GM12878 (cell line): ENCODE results near the gene SOWAHD. TPM values are rescaled to one million over a fixed set of nuclear protein-coding genes. Genes with fewer than 3 reads are reported as not detected.

ENCODE experiments used
- ATAC-seq: fragments of 200-7000 bp; cut with Tn5 transposase; 3 replicates; pipeline ENCODE4 v1.9.1; 2020; ENCODE audit warnings: mild to moderate bottlenecking, moderate library complexity
- BruUV-seq: library from RNA; stranded (reverse); fragments of 400-500 nt; replicated peaks from 2 replicates; lab custom pipeline; 2021; lab: Mats Ljungman, UMichigan
- CTCF ChIA-PET: fragments of 300-600 bp; sonication (Branson Sonifier 250); formaldehyde crosslinking; extraction: SDS; loops from one replicate; lab custom pipeline; 2021; ENCODE audit warnings: inconsistent platforms; lab: Yijun Ruan, JAX
- POLR2A ChIA-PET: fragments of 350-600 bp; formaldehyde crosslinking; extraction: SDS; loops from one replicate; lab custom pipeline; 2021; ENCODE audit warnings: inconsistent platforms; lab: Charles Lee
- RAD21 ChIA-PET: fragments of 300-600 bp; sonication (Branson Sonifier 250); formaldehyde crosslinking; loops from one replicate; lab custom pipeline; 2023; ENCODE audit warnings: antibody characterized with exemption; ENCODE audit not compliant: unreplicated experiment; lab: Charles Lee
- SMC1A ChIA-PET: fragments of 300-600 bp; sonication (Branson Sonifier 250); formaldehyde crosslinking; loops from one replicate; lab custom pipeline; 2023; ENCODE audit not compliant: unreplicated experiment, uncharacterized antibody; lab: Charles Lee
- DNase-seq: peaks from one replicate; pipeline ENCODE4 v3.0.0-alpha.2; 2011; ENCODE audit warnings: low read depth, low spot score
- FAIRE-seq: peaks from 3 replicates; lab custom pipeline; 2011; peaks lifted over from hg19 to GRCh38; lab: Jason Lieb, UNC
- H2AFZ ChIP-seq: 2 replicates; pipeline ENCODE4 v1.6.0; 2011; ENCODE audit warnings: low read depth, low read length, control low read depth; ENCODE audit not compliant: control insufficient read depth
- H3K27ac ChIP-seq: 2 replicates; pipeline ENCODE4 v1.5.1; 2011; ENCODE audit warnings: control low read depth; ENCODE audit not compliant: control insufficient read depth, insufficient read depth
- H3K27me3 ChIP-seq, 2 experiments: replicated peaks in 1 of 2; 2 replicates each; pipeline versions ENCODE4 v1.6.0 to v1.6.1; 2011; ENCODE audit warnings: low read length in 1 of 2; ENCODE audit not compliant: control insufficient read depth in 2 of 2, insufficient read depth in 2 of 2
- H3K36me3 ChIP-seq, 2 experiments: 2 replicates each; pipeline ENCODE4 v1.5.1; 2011; ENCODE audit warnings: low read length in 1 of 2; ENCODE audit not compliant: control insufficient read depth in 2 of 2, insufficient read depth in 2 of 2
- H3K4me1 ChIP-seq: 2 replicates; pipeline ENCODE4 v1.6.1; 2011; ENCODE audit warnings: mild to moderate bottlenecking, low read length, moderate library complexity, mixed read lengths; ENCODE audit not compliant: control insufficient read depth, insufficient read depth
- H3K4me2 ChIP-seq: 2 replicates; pipeline ENCODE4 v1.6.0; 2011; ENCODE audit warnings: control low read depth; ENCODE audit not compliant: control insufficient read depth, insufficient read depth
- H3K4me3 ChIP-seq: fragments of 200-600 bp; sonication (generic); 2 replicates; pipeline ENCODE4 v1.5.1; 2016
- H3K79me2 ChIP-seq: 2 replicates; pipeline ENCODE4 v1.6.0; 2011; ENCODE audit warnings: low read length; ENCODE audit not compliant: control insufficient read depth, insufficient read depth
- H3K9ac ChIP-seq: 2 replicates; pipeline ENCODE4 v1.8.0; 2011; ENCODE audit warnings: low read length, control low read depth, mixed read lengths; ENCODE audit not compliant: control insufficient read depth, insufficient read depth
- H3K9me3 ChIP-seq: replicated peaks from 3 replicates; pipeline ENCODE4 v1.5.1; 2011; ENCODE audit warnings: mild to moderate bottlenecking, low read length; ENCODE audit not compliant: control insufficient read depth, insufficient read depth
- H4K20me1 ChIP-seq: 2 replicates; pipeline ENCODE4 v1.6.0; 2011; ENCODE audit not compliant: control insufficient read depth, insufficient read depth
- WGBS: methylation state at CpG from one replicate; pipeline ENCODE4 v1.1.6; 2016; ENCODE audit warnings: low lambda C conversion rate; ENCODE audit not compliant: insufficient replicate concordance, insufficient coverage; ENCODE audit errors: missing lambda C conversion rate; 5-methylcytosine and 5-hydroxymethylcytosine counted together
- in situ Hi-C: fragments of 300-500 bp; cut with MboI; formaldehyde crosslinking; loops from 9 replicates; pipeline ENCODE4 v1.14.3; 2018; ENCODE audit warnings: mixed read lengths
- intact Hi-C: fragments of 100-400 bp; cut with micrococcal nuclease; formaldehyde crosslinking; loops from one replicate; pipeline ENCODE4 v1.14.2; 2022; ENCODE audit not compliant: unreplicated experiment
- polyA plus RNA-seq, 11 experiments: library from polyadenylated mRNA; depleted of rRNA in 4 of 11; unstranded in 6 of 11; stranded (reverse) in 5 of 11; fragments of >200 nt; fragmentation: Nextera tagmentation in 4 of 11; fragmentation: Illumina TruSeq in 1 of 11; extraction: Ambion mirVana in 4 of 11; extraction: Trizol in 1 of 11; gene quantifications; 1 replicate in 1 of 11; 2 replicates in 10 of 11; pipeline versions ENCODE4 v1.2.1 to v1.2.3, GENCODE V29; 2011 to 2016; ENCODE audit warnings: inconsistent platforms in 2 of 11, missing spikeins in 2 of 11, low read depth in 1 of 11
- total RNA-seq, 4 experiments: library from RNA; depleted of rRNA in 3 of 4; stranded (reverse); fragments of >200 nt in 3 of 4; fragmentation: Illumina TruSeq in 1 of 4; extraction: Trizol in 1 of 4; gene quantifications; 2 replicates each; pipeline versions ENCODE4 v1.2.1 to v1.2.3, GENCODE V29; 2013 to 2021
- TF ChIP-seq, protein P1 (sequence below): IDR thresholded peaks from 2 replicates; pipeline ENCODE4 v1.6.1; 2012; ENCODE audit warnings: improper control_type of control experiment, low read depth, low read length; ENCODE audit not compliant: insufficient replicate concordance
- TF ChIP-seq, protein P2 (sequence below), 3 experiments: IDR thresholded peaks in 2 of 3; conservative IDR thresholded peaks in 1 of 3; 2 replicates each; pipeline ENCODE4 v1.5.1; 2011; ENCODE audit warnings: low read depth in 3 of 3, low read length in 3 of 3, mild to moderate bottlenecking in 3 of 3, control low read depth in 2 of 3, moderate library complexity in 2 of 3, inconsistent platforms in 1 of 3, mixed read lengths in 1 of 3; ENCODE audit not compliant: control insufficient read depth in 2 of 3, insufficient read depth in 1 of 3; ENCODE audit errors: extremely low read depth in 1 of 3

The SOWAHD gene
- total and polyA plus RNA-seq, 10 of the 15 experiments (the other 5 are each of a cell fraction or from before 2014, with no cell fraction given): 0.27 to 7.4 (median 2.6) TPM

DNA sequence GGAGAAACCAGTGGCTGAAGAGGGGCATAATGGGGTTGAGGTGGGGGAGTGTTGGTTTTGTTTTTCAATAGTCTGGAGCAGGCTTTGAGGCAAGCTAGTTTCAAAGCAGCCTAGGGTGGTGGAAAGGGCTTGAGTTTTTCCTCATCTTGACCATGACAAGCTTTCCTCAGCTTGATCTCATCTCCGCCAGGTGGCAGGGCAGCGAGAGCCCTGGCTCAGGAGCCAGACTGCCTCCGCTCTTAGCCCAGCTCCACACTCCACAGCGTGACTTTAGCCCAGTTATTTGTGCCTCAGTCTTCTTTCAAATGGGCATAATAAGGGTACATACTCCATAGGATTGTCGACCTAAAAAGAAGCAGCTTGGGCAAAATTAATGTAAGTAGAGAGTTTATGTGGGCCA, 29.9 kb upstream of the SOWAHD start:
- SMC1A ChIA-PET: interaction anchor here (0.6 to 8.2 kb wide), 42 partner anchors 10 to 250 kb away, joined by 3 to 166 read pairs (median 8); partner anchors contain the start of genes NKRF, SEPTIN6 and SOWAHD
- POLR2A ChIA-PET: interaction anchor here (0.6 to 3.7 kb wide), 8 partner anchors 37 to 127 kb away, joined by 3 to 23 read pairs (median 5); partner anchors contain the start of gene NKRF
- H3K9me3 ChIP-seq: no peaks in the 10 kb centered on the region
- ATAC-seq (peak; percentile 54), FAIRE-seq (no peak), DNase-seq (no peak)
- H3K36me3 ChIP-seq: no peaks in the 10 kb centered on the region
- in situ Hi-C loops (loop anchor here (5.0 kb wide), 1 partner anchor 106 kb away; no protein-coding TSS in a partner anchor), intact Hi-C loops (loop anchor here (2.0 kb wide), 2 partner anchors 30 to 82 kb away; no protein-coding TSS in a partner anchor)
- RAD21 ChIA-PET: interaction anchor here (0.9 to 5.0 kb wide), 35 partner anchors 8 to 216 kb away, joined by 3 to 60 read pairs (median 8); partner anchors contain the start of genes NKRF, RPL39 and SEPTIN6
- H3K4me1 ChIP-seq: no peaks in the 10 kb centered on the region
- no peaks in the 10 kb centered on the region for H4K20me1 ChIP-seq
- H3K79me2 ChIP-seq: no peaks in the 10 kb centered on the region
- no peak overlapping the region for H3K27ac ChIP-seq
- 52% methylated on average over 5 of the region's 5 CpGs for WGBS
- no peaks in the 10 kb centered on the region for H3K27me3 ChIP-seq
- CTCF ChIA-PET: interaction anchor here (0.9 to 10.0 kb wide), 47 partner anchors 10 to 250 kb away, joined by 3 to 163 read pairs (median 13); partner anchors contain the start of genes NKRF, SEPTIN6, SOWAHD and UBE2A
- TF ChIP-seq, protein P1, sequence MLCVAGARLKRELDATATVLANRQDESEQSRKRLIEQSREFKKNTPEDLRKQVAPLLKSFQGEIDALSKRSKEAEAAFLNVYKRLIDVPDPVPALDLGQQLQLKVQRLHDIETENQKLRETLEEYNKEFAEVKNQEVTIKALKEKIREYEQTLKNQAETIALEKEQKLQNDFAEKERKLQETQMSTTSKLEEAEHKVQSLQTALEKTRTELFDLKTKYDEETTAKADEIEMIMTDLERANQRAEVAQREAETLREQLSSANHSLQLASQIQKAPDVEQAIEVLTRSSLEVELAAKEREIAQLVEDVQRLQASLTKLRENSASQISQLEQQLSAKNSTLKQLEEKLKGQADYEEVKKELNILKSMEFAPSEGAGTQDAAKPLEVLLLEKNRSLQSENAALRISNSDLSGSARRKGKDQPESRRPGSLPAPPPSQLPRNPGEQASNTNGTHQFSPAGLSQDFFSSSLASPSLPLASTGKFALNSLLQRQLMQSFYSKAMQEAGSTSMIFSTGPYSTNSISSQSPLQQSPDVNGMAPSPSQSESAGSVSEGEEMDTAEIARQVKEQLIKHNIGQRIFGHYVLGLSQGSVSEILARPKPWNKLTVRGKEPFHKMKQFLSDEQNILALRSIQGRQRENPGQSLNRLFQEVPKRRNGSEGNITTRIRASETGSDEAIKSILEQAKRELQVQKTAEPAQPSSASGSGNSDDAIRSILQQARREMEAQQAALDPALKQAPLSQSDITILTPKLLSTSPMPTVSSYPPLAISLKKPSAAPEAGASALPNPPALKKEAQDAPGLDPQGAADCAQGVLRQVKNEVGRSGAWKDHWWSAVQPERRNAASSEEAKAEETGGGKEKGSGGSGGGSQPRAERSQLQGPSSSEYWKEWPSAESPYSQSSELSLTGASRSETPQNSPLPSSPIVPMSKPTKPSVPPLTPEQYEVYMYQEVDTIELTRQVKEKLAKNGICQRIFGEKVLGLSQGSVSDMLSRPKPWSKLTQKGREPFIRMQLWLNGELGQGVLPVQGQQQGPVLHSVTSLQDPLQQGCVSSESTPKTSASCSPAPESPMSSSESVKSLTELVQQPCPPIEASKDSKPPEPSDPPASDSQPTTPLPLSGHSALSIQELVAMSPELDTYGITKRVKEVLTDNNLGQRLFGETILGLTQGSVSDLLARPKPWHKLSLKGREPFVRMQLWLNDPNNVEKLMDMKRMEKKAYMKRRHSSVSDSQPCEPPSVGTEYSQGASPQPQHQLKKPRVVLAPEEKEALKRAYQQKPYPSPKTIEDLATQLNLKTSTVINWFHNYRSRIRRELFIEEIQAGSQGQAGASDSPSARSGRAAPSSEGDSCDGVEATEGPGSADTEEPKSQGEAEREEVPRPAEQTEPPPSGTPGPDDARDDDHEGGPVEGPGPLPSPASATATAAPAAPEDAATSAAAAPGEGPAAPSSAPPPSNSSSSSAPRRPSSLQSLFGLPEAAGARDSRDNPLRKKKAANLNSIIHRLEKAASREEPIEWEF: no peak
- TF ChIP-seq, protein P2, sequence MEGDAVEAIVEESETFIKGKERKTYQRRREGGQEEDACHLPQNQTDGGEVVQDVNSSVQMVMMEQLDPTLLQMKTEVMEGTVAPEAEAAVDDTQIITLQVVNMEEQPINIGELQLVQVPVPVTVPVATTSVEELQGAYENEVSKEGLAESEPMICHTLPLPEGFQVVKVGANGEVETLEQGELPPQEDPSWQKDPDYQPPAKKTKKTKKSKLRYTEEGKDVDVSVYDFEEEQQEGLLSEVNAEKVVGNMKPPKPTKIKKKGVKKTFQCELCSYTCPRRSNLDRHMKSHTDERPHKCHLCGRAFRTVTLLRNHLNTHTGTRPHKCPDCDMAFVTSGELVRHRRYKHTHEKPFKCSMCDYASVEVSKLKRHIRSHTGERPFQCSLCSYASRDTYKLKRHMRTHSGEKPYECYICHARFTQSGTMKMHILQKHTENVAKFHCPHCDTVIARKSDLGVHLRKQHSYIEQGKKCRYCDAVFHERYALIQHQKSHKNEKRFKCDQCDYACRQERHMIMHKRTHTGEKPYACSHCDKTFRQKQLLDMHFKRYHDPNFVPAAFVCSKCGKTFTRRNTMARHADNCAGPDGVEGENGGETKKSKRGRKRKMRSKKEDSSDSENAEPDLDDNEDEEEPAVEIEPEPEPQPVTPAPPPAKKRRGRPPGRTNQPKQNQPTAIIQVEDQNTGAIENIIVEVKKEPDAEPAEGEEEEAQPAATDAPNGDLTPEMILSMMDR (IDR thresholded peaks at IDR 0.05 in 2 of 3, conservative IDR thresholded peaks at IDR 0.05 in 1 of 3; ENCODE audit: control insufficient read depth in 2 of 3, extremely low read depth in 1 of 3, insufficient read depth in 1 of 3, low read depth in 3 of 3, low read length in 3 of 3): 0 out of 6 replicates have a peak, but pooled peaks of 1 of the 3 experiments have one; percentile 15
- H2AFZ ChIP-seq: no peak overlapping the region
- H3K4me3 ChIP-seq: no peak overlapping the region
- no peak overlapping the region for H3K4me2 ChIP-seq
- H3K9ac ChIP-seq: no peak overlapping the region
- BruUV-seq: no TSS peak
